ENCODE results near the gene ZSCAN32.

- TF ChIP-seq CTCF (IDR thresholded peaks at IDR 0.05; ENCODE audit: low read depth, low read length) (no peak), POLR2A (IDR thresholded peaks at IDR 0.05; ENCODE audit: extremely low read depth, insufficient read length) (no peak), MAX (IDR thresholded peaks at IDR 0.05; ENCODE audit: low read depth, low read length) (no peak)
Measured at GRCh38 chr16:3388325-3388724, 12.5 kb downstream of the ZSCAN32 start.
